Esophagus muscularis mucosa (tissue), 3 donors: ENCODE results near the gene TERF2IP.

Experiments used
- POLR2AphosphoS5 ChIP-seq, 2 donors: sonication (generic); formaldehyde crosslinking; IDR thresholded peaks; one replicate each; pipeline ENCODE4 v1.6.1; 2017; ENCODE audit warnings: antibody characterized with exemption in 2 of 2
- TF ChIP-seq, protein P1 (sequence below), 3 experiments: fragments of 200-600 bp in 2 of 3; fragments of 450-650 bp in 1 of 3; sonication (generic) in 2 of 3; IDR thresholded peaks; one replicate each; pipeline ENCODE4 v1.5.1; 2017 to 2019; ENCODE audit warnings: antibody characterized with exemption in 3 of 3, mild to moderate bottlenecking in 2 of 3, moderate library complexity in 1 of 3

DNA sequence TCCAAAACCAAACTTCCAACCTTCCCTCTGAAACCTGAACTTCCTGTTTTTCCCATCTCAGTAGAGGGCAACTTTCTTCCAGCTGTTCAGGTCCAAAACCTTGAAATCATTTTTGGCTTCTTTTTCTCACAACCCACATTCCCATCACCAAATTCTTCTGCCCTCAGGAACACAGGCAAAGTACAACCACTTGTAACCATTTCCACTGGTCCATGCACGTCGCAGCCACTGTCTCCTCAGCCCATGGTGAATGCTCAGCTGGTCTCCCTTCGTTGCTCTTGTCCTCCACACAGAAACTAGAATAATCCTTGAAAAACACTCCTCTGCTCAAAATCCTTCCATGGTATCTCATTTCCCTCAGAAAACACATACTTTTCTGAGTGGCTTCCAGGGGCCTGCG, 20.8 kb upstream of the TERF2IP start:
- no peak for TF ChIP-seq POLR2AphosphoS5 (IDR thresholded peaks at IDR 0.05)
- TF ChIP-seq, protein P1, sequence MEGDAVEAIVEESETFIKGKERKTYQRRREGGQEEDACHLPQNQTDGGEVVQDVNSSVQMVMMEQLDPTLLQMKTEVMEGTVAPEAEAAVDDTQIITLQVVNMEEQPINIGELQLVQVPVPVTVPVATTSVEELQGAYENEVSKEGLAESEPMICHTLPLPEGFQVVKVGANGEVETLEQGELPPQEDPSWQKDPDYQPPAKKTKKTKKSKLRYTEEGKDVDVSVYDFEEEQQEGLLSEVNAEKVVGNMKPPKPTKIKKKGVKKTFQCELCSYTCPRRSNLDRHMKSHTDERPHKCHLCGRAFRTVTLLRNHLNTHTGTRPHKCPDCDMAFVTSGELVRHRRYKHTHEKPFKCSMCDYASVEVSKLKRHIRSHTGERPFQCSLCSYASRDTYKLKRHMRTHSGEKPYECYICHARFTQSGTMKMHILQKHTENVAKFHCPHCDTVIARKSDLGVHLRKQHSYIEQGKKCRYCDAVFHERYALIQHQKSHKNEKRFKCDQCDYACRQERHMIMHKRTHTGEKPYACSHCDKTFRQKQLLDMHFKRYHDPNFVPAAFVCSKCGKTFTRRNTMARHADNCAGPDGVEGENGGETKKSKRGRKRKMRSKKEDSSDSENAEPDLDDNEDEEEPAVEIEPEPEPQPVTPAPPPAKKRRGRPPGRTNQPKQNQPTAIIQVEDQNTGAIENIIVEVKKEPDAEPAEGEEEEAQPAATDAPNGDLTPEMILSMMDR (IDR thresholded peaks at IDR 0.05), result no peak
